ENCODE measurements around the gene COQ8B.

The COQ8B gene

DNA sequence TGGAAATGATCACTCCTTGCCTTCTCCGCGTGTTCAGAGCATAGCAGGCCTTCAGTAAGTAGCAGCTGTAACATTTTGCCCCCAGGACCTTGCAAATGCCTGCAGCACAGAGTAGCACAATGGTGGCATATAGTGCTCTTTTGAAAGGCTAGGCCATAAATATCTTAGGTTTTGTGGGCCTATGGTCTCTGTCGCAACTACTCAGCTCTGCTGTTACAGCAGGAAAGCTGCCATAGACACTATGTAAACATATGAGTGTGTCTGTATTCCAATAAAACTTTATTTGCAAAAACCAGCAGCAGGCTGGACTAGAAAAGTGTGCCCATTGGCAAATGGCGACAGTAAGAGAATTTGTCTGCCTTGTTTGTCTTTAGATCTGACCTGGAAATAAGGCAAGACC, 9.6 kb upstream of the COQ8B start:
- H3K9me3 ChIP-seq = no peaks in the 10 kb centered on the region
- no peaks in the 10 kb centered on the region for H3K4me1 ChIP-seq (ENCODE audit: control insufficient read depth in 1 of 2, insufficient read depth in 1 of 2, low read depth in 1 of 2, low read length in 1 of 2)
- H3K27ac ChIP-seq = no peak overlapping the region
- H3K36me3 ChIP-seq = peaks cover 69% of the 10 kb centered on the region
- TF ChIP-seq, protein P1, sequence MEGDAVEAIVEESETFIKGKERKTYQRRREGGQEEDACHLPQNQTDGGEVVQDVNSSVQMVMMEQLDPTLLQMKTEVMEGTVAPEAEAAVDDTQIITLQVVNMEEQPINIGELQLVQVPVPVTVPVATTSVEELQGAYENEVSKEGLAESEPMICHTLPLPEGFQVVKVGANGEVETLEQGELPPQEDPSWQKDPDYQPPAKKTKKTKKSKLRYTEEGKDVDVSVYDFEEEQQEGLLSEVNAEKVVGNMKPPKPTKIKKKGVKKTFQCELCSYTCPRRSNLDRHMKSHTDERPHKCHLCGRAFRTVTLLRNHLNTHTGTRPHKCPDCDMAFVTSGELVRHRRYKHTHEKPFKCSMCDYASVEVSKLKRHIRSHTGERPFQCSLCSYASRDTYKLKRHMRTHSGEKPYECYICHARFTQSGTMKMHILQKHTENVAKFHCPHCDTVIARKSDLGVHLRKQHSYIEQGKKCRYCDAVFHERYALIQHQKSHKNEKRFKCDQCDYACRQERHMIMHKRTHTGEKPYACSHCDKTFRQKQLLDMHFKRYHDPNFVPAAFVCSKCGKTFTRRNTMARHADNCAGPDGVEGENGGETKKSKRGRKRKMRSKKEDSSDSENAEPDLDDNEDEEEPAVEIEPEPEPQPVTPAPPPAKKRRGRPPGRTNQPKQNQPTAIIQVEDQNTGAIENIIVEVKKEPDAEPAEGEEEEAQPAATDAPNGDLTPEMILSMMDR (IDR thresholded peaks at IDR 0.05) = no peak
- no peak overlapping the region for H3K4me3 ChIP-seq (ENCODE audit: low read depth in 1 of 2, low read length in 1 of 2)
- H3K27me3 ChIP-seq = no peaks in the 10 kb centered on the region

DNA sequence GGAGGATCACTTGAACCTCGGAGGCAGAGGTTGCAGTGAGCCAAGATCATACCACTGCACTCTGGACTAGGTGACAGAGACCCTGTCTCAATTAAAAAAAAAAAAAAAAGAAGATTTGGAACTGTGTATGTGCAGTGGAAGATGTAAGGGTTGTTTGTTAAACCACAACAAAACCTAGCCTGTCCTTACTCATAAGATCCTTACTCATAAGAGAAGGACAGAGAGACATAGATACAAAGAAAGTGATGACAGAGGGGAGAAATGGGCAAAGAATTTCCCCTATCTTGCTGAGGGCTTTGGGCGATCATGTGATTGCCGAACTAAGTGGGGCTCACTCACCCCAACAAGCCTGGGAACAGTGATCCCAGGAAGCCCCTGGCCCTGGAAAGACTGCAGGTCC, 8.2 kb upstream of the COQ8B start:
- TF ChIP-seq, protein P1 (IDR thresholded peaks at IDR 0.05) = no peak
- Histone ChIP-seq H3K36me3 (peaks cover 55% of the 10 kb centered on the region), H3K9me3 (no peaks in the 10 kb centered on the region), H3K4me3 (ENCODE audit: low read depth in 1 of 2, low read length in 1 of 2) (no peak overlapping the region), H3K27me3 (no peaks in the 10 kb centered on the region), H3K4me1 (ENCODE audit: control insufficient read depth in 1 of 2, insufficient read depth in 1 of 2, low read depth in 1 of 2, low read length in 1 of 2) (peaks cover 10 to 12% of the 10 kb centered on the region in 2 experiments), H3K27ac (no peak overlapping the region)

DNA sequence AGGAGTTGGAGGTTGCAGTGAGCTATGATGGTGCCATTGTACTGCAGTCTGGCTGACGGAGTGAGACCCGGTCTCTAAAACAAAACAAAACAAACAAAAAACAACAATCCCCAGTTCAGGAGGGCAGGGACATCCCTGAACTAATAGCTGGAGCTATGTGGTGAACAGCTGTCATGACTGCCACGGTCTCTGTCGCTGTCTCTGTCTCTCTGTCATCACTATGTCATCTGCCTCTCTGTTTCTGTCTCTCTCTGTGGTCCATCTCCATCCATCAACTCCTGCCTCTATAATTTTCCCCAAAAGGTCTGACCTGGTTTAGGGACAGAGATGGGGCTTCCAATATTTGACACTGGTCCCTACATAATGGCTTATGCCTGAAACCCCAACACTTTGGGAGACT, 7.6 kb upstream of the COQ8B start:
- Histone ChIP-seq H3K27ac (no peak overlapping the region), H3K4me3 (ENCODE audit: low read depth in 1 of 2, low read length in 1 of 2) (no peak overlapping the region), H3K36me3 (peaks cover 50% of the 10 kb centered on the region), H3K27me3 (no peaks in the 10 kb centered on the region), H3K4me1 (ENCODE audit: control insufficient read depth in 1 of 2, insufficient read depth in 1 of 2, low read depth in 1 of 2, low read length in 1 of 2) (peaks cover 15 to 17% of the 10 kb centered on the region in 2 experiments), H3K9me3 (no peaks in the 10 kb centered on the region)
- TF ChIP-seq, protein P1 (IDR thresholded peaks at IDR 0.05) = no peak

DNA sequence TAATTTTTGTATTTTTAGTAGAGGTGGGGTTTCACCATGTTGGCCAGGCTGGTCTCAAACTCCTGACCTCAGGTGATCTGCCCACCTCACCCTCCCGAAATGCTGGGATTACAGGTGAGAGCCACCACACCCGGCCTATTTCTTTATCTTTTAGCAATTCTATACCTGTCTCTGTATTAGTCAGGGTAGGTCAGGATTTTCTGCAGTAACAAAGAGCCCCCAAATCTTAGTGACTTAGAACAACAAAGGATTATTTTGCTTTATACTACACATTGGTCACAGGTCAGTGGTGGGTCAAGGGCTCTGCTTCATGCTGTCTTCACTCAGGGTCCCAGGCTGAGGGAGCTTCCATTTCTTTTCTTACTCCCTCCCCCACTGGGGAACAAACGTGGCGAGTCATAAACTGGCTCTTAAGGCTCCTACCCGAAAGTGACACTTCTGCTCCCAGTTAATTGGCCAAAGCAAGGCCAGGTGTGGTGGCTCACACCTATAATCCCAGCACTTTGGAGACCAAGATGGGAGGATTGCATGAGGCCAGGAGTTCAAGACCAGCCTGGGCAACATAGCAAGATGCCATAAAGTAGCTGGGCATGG, 7.1 kb upstream of the COQ8B start:
- H3K27ac ChIP-seq = no peak overlapping the region
- peaks cover 21 to 23% of the 10 kb centered on the region in 2 experiments for H3K4me1 ChIP-seq (ENCODE audit: control insufficient read depth in 1 of 2, insufficient read depth in 1 of 2, low read depth in 1 of 2, low read length in 1 of 2)
- H3K27me3 ChIP-seq = no peaks in the 10 kb centered on the region
- no peaks in the 10 kb centered on the region for H3K9me3 ChIP-seq
- peaks cover 46% of the 10 kb centered on the region for H3K36me3 ChIP-seq
- H3K4me3 ChIP-seq (ENCODE audit: low read depth in 1 of 2, low read length in 1 of 2) = no peak overlapping the region
- TF ChIP-seq, protein P1 (IDR thresholded peaks at IDR 0.05) = no peak

DNA sequence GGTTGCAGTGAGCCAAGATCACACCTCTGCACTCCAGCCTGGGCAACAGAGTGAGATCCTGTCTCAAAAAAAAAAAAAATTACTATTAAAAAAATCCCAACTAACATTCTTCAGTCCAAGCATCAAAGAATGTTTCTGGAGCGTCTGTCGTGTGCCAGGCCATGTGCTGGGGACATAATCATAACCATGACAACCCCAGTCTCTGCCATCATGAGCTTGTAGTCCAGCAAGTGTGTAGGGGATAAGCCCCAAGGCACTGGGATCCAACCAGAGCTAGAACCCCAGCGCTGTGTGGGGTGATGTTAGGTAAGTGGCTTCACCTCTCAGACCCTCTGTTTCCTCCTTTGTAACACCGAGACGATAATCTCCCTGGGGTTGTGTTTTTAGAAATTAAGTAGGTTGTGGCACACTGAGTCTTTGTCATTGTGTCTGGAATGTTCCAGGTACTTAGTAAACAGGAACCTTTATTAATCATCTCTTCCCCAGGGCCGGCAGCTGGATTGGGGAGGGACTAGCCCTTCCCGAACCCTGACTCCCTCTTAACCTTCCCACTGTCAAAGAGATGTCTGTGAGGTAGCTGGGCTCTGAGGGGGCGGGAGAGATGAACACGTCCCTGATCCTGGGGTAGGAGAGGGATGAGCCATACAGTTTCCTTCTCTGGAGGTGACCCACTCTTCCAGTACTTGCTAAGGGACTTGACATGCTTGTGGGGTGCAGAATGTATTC, 5.4 kb upstream of the COQ8B start:
- TF ChIP-seq, protein P1 (IDR thresholded peaks at IDR 0.05) = no peak
- Histone ChIP-seq H3K4me1 (ENCODE audit: control insufficient read depth in 1 of 2, insufficient read depth in 1 of 2, low read depth in 1 of 2, low read length in 1 of 2) (peaks cover 37 to 38% of the 10 kb centered on the region in 2 experiments), H3K4me3 (ENCODE audit: low read depth in 1 of 2, low read length in 1 of 2) (no peak overlapping the region), H3K9me3 (no peaks in the 10 kb centered on the region), H3K27me3 (no peaks in the 10 kb centered on the region), H3K36me3 (peaks cover 32% of the 10 kb centered on the region), H3K27ac (no peak overlapping the region)

Data from neutrophil (primary cell).